ENCODE data around the gene AUP1.
A peak's percentile ranks its signal among the peaks of the same experiment; 100 is the strongest.

The AUP1 gene

GRCh38 chr2:74513605-74514367 lies 15.7 kb downstream of the AUP1 start:
- DNase-seq (ENCODE audit: low read depth), result no peak

- DNase-seq (ENCODE audit: low read depth), result no peak
These were observed 16.5 kb downstream of the AUP1 start for GRCh38 chr2:74512744-74513604.

GRCh38 chr2:74511104-74511989 lies 18.2 kb downstream of the AUP1 start:
- no peak for DNase-seq (ENCODE audit: low read depth)

GRCh38 chr2:74510272-74510671 lies 19.2 kb downstream of the AUP1 start:
- DNase-seq (ENCODE audit: low read depth), result no peak

GRCh38 chr2:74507926-74508520 lies 21.5 kb downstream of the AUP1 start:
- no peak for DNase-seq (ENCODE audit: low read depth)

- peak; percentile 95 for DNase-seq (ENCODE audit: low read depth)
These were observed 22.2 kb downstream of the AUP1 start, which contains the start of gene PCGF1 for GRCh38 chr2:74507145-74507925. TSS of gene PCGF1 (minus strand) at chr2:74507695. CDS start at chr2:74507668, 27 bp downstream.

GRCh38 chr2:74505448-74506246 lies 23.9 kb downstream of the AUP1 start:
- DNase-seq (ENCODE audit: low read depth), result no peak

- DNase-seq (ENCODE audit: low read depth), result no peak
These were observed 24.9 kb downstream of the AUP1 start for GRCh38 chr2:74504591-74504990.

GRCh38 chr2:74503506-74504475 lies 25.7 kb downstream of the AUP1 start:
- DNase-seq (ENCODE audit: low read depth), result no peak

GRCh38 chr2:74502720-74503505 lies 26.6 kb downstream of the AUP1 start:
- no peak for DNase-seq (ENCODE audit: low read depth)

GRCh38 chr2:74502147-74502719 lies 27.3 kb downstream of the AUP1 start:
- DNase-seq (ENCODE audit: low read depth), result no peak

- DNase-seq (ENCODE audit: low read depth), result no peak
These were observed 28.0 kb downstream of the AUP1 start for GRCh38 chr2:74501335-74502071.

GRCh38 chr2:74500578-74500946 lies 28.9 kb downstream of the AUP1 start:
- DNase-seq (ENCODE audit: low read depth), result no peak

GRCh38 chr2:74499940-74500577 lies 29.4 kb downstream of the AUP1 start:
- no peak for DNase-seq (ENCODE audit: low read depth)

GRCh38 chr2:74499267-74499939 lies 30.1 kb downstream of the AUP1 start, which contains the start of gene LBX2:
TSS of gene LBX2 (minus strand) at chr2:74499603. CDS start at chr2:74499537, 66 bp downstream.
- DNase-seq (ENCODE audit: low read depth), result no peak

Data from stimulated activated CD8-positive, alpha-beta memory T cell treated with anti-CD3 and anti-CD28 coated beads, Interleukin-15, amount 100 ng/mL, for 24 hours (primary cell).